Measurements from ENCODE around the gene CDH23.

CDH23 gene

GRCh38 chr10:71706216-71707121 lies 309.7 kb downstream of the CDH23 start:
- Histone ChIP-seq H3K36me3 (peaks cover 3% of the 10 kb centered on the region), H3K9me3 (no peaks in the 10 kb centered on the region), H3K4me1 (ENCODE audit: control insufficient read depth in 1 of 2, insufficient read depth in 1 of 2, low read depth in 1 of 2, low read length in 1 of 2) (peaks cover 32 to 35% of the 10 kb centered on the region in 2 experiments), H3K27ac (no peak overlapping the region), H3K27me3 (no peaks in the 10 kb centered on the region), H3K4me3 (ENCODE audit: low read depth in 1 of 2, low read length in 1 of 2) (no peak overlapping the region)
- TF ChIP-seq, protein P1, sequence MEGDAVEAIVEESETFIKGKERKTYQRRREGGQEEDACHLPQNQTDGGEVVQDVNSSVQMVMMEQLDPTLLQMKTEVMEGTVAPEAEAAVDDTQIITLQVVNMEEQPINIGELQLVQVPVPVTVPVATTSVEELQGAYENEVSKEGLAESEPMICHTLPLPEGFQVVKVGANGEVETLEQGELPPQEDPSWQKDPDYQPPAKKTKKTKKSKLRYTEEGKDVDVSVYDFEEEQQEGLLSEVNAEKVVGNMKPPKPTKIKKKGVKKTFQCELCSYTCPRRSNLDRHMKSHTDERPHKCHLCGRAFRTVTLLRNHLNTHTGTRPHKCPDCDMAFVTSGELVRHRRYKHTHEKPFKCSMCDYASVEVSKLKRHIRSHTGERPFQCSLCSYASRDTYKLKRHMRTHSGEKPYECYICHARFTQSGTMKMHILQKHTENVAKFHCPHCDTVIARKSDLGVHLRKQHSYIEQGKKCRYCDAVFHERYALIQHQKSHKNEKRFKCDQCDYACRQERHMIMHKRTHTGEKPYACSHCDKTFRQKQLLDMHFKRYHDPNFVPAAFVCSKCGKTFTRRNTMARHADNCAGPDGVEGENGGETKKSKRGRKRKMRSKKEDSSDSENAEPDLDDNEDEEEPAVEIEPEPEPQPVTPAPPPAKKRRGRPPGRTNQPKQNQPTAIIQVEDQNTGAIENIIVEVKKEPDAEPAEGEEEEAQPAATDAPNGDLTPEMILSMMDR (IDR thresholded peaks at IDR 0.05), result no peak

DNA sequence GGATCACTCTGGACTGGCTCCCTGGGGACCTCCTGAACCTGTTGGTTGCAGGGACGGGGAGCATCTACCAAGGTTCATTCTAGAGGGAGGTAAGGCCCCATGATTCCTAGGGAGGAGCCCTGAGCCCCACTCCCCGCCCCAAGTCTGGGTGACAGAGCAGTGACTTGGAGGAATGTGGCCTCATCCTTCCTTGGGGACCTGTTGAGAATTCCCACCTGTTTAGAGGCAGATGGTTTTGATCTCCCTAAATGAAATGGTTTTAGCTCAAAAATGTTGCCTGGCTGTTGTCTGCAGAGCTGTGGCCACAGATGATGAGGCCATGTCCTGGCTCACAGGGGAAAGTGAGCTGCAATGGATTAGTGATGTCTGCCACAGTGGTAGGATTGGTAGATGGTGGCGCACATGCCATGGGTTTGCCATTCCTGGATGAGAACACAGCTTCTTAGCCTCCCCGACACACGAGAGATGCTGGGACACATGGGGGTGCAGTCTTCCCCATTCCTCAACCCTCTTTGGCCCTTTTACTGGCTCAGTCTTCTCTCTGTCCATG lies 310.6 kb downstream of the CDH23 start:
- Histone ChIP-seq H3K4me1 (ENCODE audit: control insufficient read depth in 1 of 2, insufficient read depth in 1 of 2, low read depth in 1 of 2, low read length in 1 of 2) (peaks cover 27 to 29% of the 10 kb centered on the region in 2 experiments), H3K9me3 (no peaks in the 10 kb centered on the region), H3K4me3 (ENCODE audit: low read depth in 1 of 2, low read length in 1 of 2) (no peak overlapping the region), H3K36me3 (peaks cover 3% of the 10 kb centered on the region), H3K27me3 (no peaks in the 10 kb centered on the region), H3K27ac (no peak overlapping the region)
- TF ChIP-seq, protein P1 (IDR thresholded peaks at IDR 0.05), result no peak

GRCh38 chr10:71708301-71708703 lies 311.6 kb downstream of the CDH23 start:
- Histone ChIP-seq H3K36me3 (peaks cover 3% of the 10 kb centered on the region), H3K4me3 (ENCODE audit: low read depth in 1 of 2, low read length in 1 of 2) (peak overlapping the region in 1 of 2 experiments; percentile 14), H3K9me3 (no peaks in the 10 kb centered on the region), H3K27me3 (no peaks in the 10 kb centered on the region), H3K4me1 (ENCODE audit: control insufficient read depth in 1 of 2, insufficient read depth in 1 of 2, low read depth in 1 of 2, low read length in 1 of 2) (peaks cover 35 to 36% of the 10 kb centered on the region in 2 experiments), H3K27ac (no peak overlapping the region)
- TF ChIP-seq, protein P1 (IDR thresholded peaks at IDR 0.05), result peak; percentile 94

DNA sequence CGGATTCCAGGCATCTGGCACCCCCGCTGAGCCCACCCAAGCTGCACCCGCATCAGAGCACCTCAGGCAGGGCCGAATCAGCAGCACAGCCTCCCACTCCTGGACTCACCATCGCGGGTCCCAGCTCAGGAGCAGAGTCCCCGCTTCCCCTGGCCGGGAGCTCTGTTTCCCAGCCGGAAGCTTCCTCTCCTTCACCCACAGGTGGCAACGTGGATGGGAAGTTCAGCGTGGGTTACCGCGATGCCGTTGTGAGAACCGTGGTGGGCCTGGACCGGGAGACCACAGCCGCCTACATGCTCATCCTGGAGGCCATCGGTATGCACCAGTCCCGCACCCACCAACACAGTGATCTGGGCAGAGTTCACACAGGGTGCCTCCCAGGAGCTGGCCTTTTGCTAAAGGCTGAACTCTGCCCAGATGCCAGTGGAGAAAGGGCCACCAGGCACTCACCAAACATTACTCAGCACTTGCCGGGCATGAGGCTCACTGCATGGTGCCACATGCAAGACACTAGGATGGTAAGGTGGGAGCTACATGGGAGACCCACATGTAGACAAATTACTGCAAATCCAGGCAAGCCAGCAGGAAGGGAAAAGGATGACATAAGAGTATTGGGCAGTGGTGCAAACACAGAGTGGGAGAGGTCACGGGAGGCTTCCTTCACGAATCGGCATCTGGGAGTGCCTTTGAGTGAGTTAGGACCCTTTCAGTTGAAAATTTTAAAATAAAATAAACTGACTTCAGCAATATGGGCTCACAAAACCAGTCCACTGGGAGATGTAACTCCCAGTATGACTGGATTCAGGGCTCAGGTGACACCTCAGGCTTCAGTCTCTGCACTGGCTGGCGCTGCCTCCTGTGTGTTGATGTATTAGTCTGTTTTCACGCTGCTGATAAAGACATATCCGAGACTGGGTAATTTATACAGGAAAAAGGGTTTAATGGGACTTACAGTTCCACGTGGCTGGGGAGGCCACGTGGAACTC lies 312.5 kb downstream of the CDH23 start:
- Histone ChIP-seq H3K4me1 (ENCODE audit: control insufficient read depth in 1 of 2, insufficient read depth in 1 of 2, low read depth in 1 of 2, low read length in 1 of 2) (peaks cover 44% of the 10 kb centered on the region in 2 experiments), H3K9me3 (no peaks in the 10 kb centered on the region)
- TF ChIP-seq, protein P1 (IDR thresholded peaks at IDR 0.05), result no peak

GRCh38 chr10:71710519-71710918 lies 313.8 kb downstream of the CDH23 start:
- Histone ChIP-seq H3K36me3 (peaks cover 3% of the 10 kb centered on the region), H3K4me1 (ENCODE audit: control insufficient read depth in 1 of 2, insufficient read depth in 1 of 2, low read depth in 1 of 2, low read length in 1 of 2) (peaks cover 58% of the 10 kb centered on the region in 2 experiments), H3K27ac (peak overlapping the region; percentile 83), H3K27me3 (no peaks in the 10 kb centered on the region), H3K4me3 (ENCODE audit: low read depth in 1 of 2, low read length in 1 of 2) (no peak overlapping the region), H3K9me3 (no peaks in the 10 kb centered on the region)
- TF ChIP-seq, protein P1 (IDR thresholded peaks at IDR 0.05), result no peak

More for the DNA sequence above, 312.5 kb downstream of the CDH23 start:
- Histone ChIP-seq H3K27ac (peak overlapping the region; percentile 44), H3K4me3 (ENCODE audit: low read depth in 1 of 2, low read length in 1 of 2) (peak overlapping the region in 1 of 2 experiments; percentile 14), H3K36me3 (peaks cover 3% of the 10 kb centered on the region), H3K27me3 (no peaks in the 10 kb centered on the region)

Measured in neutrophil (primary cell).